BLaER1 (cell line): ENCODE measurements around the gene GOLGA7B.
"Not testable (repeated sequence)": the region's sequence is repeated elsewhere in the genome, so short reads cannot be mapped to it uniquely, and the experiment has no call there.

Source experiments
- H3K27ac ChIP-seq: shearing (Covaris generic); formaldehyde crosslinking; 2 replicates; pipeline ENCODE4 v1.8.1; 2022
- H3K27me3 ChIP-seq: shearing (Covaris generic); formaldehyde crosslinking; 2 replicates; pipeline ENCODE4 v1.8.1; 2022
- H3K36me3 ChIP-seq: shearing (Covaris generic); formaldehyde crosslinking; 2 replicates; pipeline ENCODE4 v1.8.1; 2022
- H3K4me1 ChIP-seq: shearing (Covaris generic); formaldehyde crosslinking; 2 replicates; pipeline ENCODE4 v1.8.1; 2022
- H3K4me2 ChIP-seq: shearing (Covaris generic); formaldehyde crosslinking; 2 replicates; pipeline ENCODE4 v1.8.1; 2022
- H3K4me3 ChIP-seq: shearing (Covaris generic); formaldehyde crosslinking; 2 replicates; pipeline ENCODE4 v1.8.1; 2022
- H3K9ac ChIP-seq: shearing (Covaris generic); formaldehyde crosslinking; 2 replicates; pipeline ENCODE4 v1.8.1; 2022
- H3K9me3 ChIP-seq: shearing (Covaris generic); formaldehyde crosslinking; 2 replicates; pipeline ENCODE4 v1.8.1; 2022
- H4K20me1 ChIP-seq: shearing (Covaris generic); formaldehyde crosslinking; 2 replicates; pipeline ENCODE4 v1.8.1; 2022
- Cebpa-rat ChIP-seq: shearing (Covaris generic); IDR thresholded peaks from 2 replicates; pipeline ENCODE4 v1.8.1; 2022

GOLGA7B gene

DNA sequence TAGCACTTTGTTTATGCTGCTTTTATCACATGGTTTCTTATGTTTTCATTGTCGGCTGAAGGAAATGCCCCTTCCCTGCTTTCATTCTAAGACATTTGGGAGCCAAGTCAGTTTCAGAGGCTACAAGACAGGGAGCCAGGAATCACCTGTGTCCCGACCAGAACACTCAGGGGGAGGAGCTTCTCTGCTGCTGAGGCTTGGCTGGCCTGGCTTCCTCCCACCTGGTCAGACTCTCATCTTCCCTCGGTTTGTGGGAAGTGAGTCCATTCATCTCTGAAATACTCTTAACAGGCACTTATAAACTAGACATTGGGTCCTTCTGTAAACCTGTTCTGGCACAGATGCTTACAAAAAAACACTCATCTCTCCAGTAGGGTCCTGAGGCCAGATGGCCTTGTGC is 19.6 kb upstream of the GOLGA7B start:
- no peak overlapping the region for H3K4me2 ChIP-seq
- H3K9ac ChIP-seq: no peak overlapping the region
- H3K4me3 ChIP-seq: no peak overlapping the region
- H3K36me3 ChIP-seq: no peaks in the 10 kb centered on the region
- H3K27me3 ChIP-seq: no peaks in the 10 kb centered on the region
- no peaks in the 10 kb centered on the region for H3K9me3 ChIP-seq
- no peak for TF ChIP-seq Cebpa-rat
- H3K4me1 ChIP-seq: no peaks in the 10 kb centered on the region
- no peaks in the 10 kb centered on the region for H4K20me1 ChIP-seq
- no peak overlapping the region for H3K27ac ChIP-seq

DNA sequence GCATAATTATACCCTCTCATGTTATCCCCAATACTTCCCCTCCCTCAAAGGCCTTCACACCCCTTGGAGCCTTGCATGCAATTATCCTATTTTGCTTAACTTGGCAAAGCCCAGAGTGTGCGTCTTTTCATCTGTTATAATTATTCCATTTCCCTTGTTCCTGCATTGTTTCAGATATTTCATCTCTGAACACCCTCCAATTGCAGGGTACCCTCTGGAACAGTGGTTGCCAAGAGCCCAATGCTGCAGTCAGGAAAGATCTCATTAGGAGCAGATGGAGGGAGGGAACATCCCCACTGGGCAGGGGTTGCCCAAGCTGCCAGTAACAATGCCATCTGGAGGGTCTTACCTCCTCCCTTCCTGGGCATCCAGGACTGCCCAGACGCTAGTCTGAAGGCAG is 18.4 kb upstream of the GOLGA7B start:
- H3K4me2 ChIP-seq: no peak overlapping the region
- H3K36me3 ChIP-seq: no peaks in the 10 kb centered on the region
- H3K9ac ChIP-seq: no peak overlapping the region
- H3K4me3 ChIP-seq: no peak overlapping the region
- no peak for TF ChIP-seq Cebpa-rat
- no peaks in the 10 kb centered on the region for H3K9me3 ChIP-seq
- H3K27me3 ChIP-seq: no peaks in the 10 kb centered on the region
- H3K27ac ChIP-seq: no peak overlapping the region
- no peaks in the 10 kb centered on the region for H4K20me1 ChIP-seq
- no peaks in the 10 kb centered on the region for H3K4me1 ChIP-seq

DNA sequence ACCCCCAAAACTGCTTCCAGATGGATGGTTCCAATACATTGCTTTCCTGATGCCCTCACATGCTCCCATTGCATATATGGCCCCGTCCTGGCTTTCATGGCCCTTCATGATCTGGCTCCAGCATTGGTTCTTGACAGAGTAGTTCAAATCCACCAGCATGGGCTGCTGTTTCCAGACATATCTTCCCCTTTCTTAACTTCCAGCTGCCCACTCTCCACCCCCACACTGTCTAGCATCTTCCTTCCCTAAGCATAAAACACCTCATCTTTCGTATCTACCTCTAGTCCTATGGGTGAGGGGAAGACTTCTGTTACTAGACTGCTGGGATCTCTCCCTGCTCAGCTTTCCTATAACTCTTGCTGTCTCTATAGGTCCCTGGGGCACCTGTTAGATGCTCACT is 13.2 kb upstream of the GOLGA7B start:
- H3K9me3 ChIP-seq: no peaks in the 10 kb centered on the region; the same call in 1 of the 2 replicates
- H3K9ac ChIP-seq: no peak overlapping the region
- H3K27ac ChIP-seq: no peak overlapping the region
- no peak overlapping the region for H3K4me3 ChIP-seq
- TF ChIP-seq Cebpa-rat: no peak
- H3K4me1 ChIP-seq: peaks cover 15% of the 10 kb centered on the region
- H3K27me3 ChIP-seq: no peaks in the 10 kb centered on the region
- H4K20me1 ChIP-seq: no peaks in the 10 kb centered on the region
- no peaks in the 10 kb centered on the region for H3K36me3 ChIP-seq
- no peak overlapping the region for H3K4me2 ChIP-seq

DNA sequence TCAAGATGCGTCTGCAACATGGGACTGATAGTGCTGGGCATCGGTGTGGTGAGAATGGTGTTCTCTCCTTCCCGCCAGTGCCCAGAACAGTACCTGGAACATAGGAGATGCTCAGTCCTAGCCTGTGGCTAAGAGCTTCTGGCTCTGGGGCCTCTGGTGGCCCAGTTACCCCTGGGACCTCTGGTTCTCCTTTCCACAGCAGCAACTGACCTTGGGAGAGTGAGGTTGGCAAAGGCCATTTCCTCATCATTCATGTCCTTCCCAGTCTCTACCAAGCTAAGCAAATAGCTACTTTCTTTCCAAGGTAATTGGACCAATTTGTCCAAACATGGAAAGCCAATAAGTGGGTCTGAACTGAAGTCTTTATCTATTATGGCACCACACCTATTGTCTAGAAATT is 11.6 kb upstream of the GOLGA7B start:
- Histone ChIP-seq H3K9ac (no peak overlapping the region), H3K4me2 (no peak overlapping the region)

DNA sequence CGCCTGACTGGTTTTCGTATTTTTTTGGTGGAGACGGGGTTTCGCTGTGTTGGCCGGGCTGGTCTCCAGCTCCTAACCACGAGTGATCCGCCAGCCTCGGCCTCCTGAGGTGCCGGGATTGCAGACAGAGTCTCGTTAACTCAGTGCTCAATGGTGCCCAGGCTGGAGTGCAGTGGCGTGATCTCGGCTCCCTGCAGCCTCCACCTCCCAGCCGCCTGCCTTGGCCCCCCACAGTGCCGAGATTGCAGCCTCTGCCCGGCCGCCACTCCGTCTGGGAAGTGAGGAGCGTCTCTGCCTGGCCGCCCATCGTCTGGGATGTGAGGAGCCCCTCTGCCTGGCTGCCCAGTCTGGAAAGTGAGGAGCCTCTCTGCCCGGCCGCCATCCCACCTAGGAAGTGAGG is 8.5 kb upstream of the GOLGA7B start:
- not testable (repeated sequence) for H3K36me3 ChIP-seq, H3K9ac ChIP-seq, H3K4me2 ChIP-seq, H4K20me1 ChIP-seq, H3K9me3 ChIP-seq, H3K27me3 ChIP-seq, H3K4me3 ChIP-seq, H3K27ac ChIP-seq
- H3K4me1 ChIP-seq: peaks cover 29% of the 10 kb centered on the region

More for the DNA sequence above, 11.6 kb upstream of the GOLGA7B start:
- Histone ChIP-seq H3K36me3 (no peaks in the 10 kb centered on the region), H3K27me3 (no peaks in the 10 kb centered on the region), H3K9me3 (no peaks in the 10 kb centered on the region; the same call in 1 of the 2 replicates), H4K20me1 (no peaks in the 10 kb centered on the region; the same call in 1 of the 2 replicates), H3K27ac (no peak overlapping the region), H3K4me1 (peaks cover 23% of the 10 kb centered on the region), H3K4me3 (no peak overlapping the region)
- no peak for TF ChIP-seq Cebpa-rat

DNA sequence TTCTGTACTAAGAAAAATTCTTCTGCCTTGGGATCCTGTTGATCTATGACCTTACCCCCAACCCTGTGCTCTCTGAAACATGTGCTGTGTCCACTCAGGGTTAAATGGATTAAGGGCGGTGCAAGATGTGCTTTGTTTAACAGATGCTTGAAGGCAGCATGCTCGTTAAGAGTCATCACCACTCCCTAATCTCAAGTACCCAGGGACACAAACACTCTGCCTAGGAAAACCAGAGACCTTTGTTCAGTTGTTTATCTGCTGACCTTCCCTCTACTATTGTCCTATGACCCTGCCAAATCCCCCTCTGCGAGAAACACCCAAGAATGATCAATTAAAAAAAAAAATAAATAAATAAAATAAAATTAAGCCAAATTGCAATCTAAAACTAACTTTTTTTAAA is 7.5 kb upstream of the GOLGA7B start:
- not testable (repeated sequence) for H3K9me3 ChIP-seq, H3K27ac ChIP-seq, H3K9ac ChIP-seq, H3K36me3 ChIP-seq, H3K27me3 ChIP-seq, H3K4me2 ChIP-seq, H3K4me3 ChIP-seq, H4K20me1 ChIP-seq
- peaks cover 29% of the 10 kb centered on the region for H3K4me1 ChIP-seq

DNA sequence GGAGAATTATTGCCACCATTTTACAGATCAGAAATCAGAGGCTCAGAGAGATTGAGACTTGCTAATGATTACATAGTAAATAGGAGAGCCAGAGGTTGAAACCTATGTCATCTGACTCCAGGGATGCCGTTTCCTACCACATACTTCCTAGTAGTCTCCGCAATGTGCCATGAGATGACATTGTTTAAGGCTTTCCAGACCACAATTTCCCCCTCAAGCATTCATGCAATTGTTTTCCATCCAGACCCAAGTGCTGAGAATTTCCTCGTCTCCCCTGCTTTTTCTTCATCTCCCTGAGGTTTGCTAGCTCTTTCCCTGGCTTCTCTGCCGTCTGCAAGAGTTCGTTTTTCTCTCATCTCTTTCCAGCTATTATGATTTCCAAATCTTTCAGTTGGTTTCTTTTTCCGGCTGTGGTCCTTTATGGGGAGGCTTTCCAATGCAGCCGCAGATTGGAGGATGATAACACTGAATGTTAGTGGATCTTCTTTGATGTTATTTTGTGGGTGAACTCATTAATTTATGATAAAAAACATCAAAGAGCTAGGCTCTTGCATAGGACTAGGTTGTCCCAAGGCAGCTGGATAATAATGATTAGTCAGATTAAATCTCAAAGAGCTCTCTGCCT is 6.9 kb upstream of the GOLGA7B start:
- Histone ChIP-seq H3K9ac (no peak overlapping the region), H3K4me1 (peaks cover 29% of the 10 kb centered on the region), H3K9me3 (no peaks in the 10 kb centered on the region; the same call in 1 of the 2 replicates), H3K27ac (no peak overlapping the region), H3K4me2 (peak overlapping the region; percentile 73), H3K36me3 (no peaks in the 10 kb centered on the region), H3K4me3 (no peak overlapping the region), H4K20me1 (no peaks in the 10 kb centered on the region; the same call in 1 of the 2 replicates), H3K27me3 (no peaks in the 10 kb centered on the region)
- TF ChIP-seq Cebpa-rat: no peak

DNA sequence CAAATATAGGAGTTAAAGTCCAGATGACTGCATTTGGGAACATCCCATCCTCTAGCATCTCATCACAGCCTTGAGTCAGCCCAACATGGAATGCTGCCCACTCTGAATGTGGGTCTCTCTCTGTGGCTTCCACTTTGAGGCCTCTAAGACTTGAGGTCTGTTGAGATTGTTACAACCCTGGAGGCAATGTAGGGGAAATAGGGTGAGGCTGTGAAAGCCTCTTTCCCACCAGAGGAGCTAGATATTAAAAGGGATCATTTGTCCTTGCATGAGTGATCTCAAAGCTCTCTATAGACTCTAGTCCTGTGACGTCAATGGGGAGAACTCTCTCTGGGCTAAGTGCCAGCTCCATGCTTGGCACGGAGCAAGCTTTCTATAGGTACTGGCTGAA is 6.4 kb upstream of the GOLGA7B start:
- no peak for TF ChIP-seq Cebpa-rat
- Histone ChIP-seq H3K4me2 (peak overlapping the region; percentile 73), H3K36me3 (no peaks in the 10 kb centered on the region)

DNA sequence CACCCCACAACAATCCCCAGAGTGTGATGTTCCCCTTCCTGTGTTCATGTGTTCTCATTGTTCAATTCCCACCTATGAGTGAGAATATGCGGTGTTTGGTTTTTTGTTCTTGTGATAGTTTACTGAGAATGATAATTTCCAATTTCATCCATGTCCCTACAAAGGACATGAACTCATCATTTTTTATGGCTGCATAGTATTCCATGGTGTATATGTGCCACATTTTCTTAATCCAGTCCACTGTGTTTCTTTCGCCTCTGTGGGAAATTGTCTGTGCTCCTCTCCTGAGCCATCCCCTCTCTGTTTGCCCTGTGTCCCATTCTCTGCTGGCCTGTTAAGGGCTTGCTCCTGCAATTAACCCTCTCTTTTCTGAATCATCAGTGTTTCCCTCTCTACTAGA is 5.7 kb upstream of the GOLGA7B start:
- not testable (repeated sequence) for H3K9ac ChIP-seq, H3K27ac ChIP-seq, H3K4me3 ChIP-seq, H4K20me1 ChIP-seq, H3K4me2 ChIP-seq, H3K9me3 ChIP-seq, H3K36me3 ChIP-seq, H3K27me3 ChIP-seq
- peaks cover 30% of the 10 kb centered on the region for H3K4me1 ChIP-seq

More for the DNA sequence above, 6.4 kb upstream of the GOLGA7B start:
- peaks cover 2% of the 10 kb centered on the region; the same call in 1 of the 2 replicates for H4K20me1 ChIP-seq
- H3K9me3 ChIP-seq: no peaks in the 10 kb centered on the region; the same call in 1 of the 2 replicates
- no peak overlapping the region for H3K27ac ChIP-seq
- no peak overlapping the region for H3K4me3 ChIP-seq
- peaks cover 29% of the 10 kb centered on the region for H3K4me1 ChIP-seq
- H3K9ac ChIP-seq: no peak overlapping the region
- H3K27me3 ChIP-seq: no peaks in the 10 kb centered on the region

DNA sequence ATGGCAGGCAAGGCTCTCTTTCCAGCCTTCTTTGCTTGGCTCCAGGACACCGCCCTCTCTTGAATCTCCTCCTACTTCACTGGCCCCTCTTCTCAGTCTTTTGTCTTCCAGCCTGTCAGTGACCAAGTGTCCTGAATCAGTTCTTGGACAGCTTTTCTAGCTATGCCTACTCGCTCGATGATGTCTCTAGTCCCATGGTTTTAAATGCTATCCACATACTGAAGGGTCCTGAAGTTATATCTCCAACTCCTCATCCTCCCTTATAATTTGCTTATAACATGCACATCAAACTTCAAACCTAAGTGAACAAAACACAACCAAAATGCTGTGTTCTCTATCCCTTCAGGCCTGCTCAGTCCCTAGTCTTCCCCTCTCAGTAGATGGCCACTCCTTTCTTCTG is 5.0 kb upstream of the GOLGA7B start:
- H3K27ac ChIP-seq: no peak overlapping the region
- peaks cover 11% of the 10 kb centered on the region; the same call in 1 of the 2 replicates for H4K20me1 ChIP-seq
- H3K9ac ChIP-seq: no peak overlapping the region
- no peak overlapping the region for H3K4me2 ChIP-seq
- H3K27me3 ChIP-seq: no peaks in the 10 kb centered on the region
- no peak overlapping the region for H3K4me3 ChIP-seq
- H3K4me1 ChIP-seq: peaks cover 29% of the 10 kb centered on the region
- no peaks in the 10 kb centered on the region for H3K36me3 ChIP-seq
- H3K9me3 ChIP-seq: no peaks in the 10 kb centered on the region; the same call in 1 of the 2 replicates
- TF ChIP-seq Cebpa-rat: no peak
